NCI-H187 treated with DMSO at 0.1 percent for 48 hours (cell line): Measurements from ENCODE around the gene MCM7.

Source experiments
- DNase-seq: peaks from one replicate; lab custom pipeline; 2025; lab: John Stamatoyannopoulos, UW

The MCM7 gene

DNA sequence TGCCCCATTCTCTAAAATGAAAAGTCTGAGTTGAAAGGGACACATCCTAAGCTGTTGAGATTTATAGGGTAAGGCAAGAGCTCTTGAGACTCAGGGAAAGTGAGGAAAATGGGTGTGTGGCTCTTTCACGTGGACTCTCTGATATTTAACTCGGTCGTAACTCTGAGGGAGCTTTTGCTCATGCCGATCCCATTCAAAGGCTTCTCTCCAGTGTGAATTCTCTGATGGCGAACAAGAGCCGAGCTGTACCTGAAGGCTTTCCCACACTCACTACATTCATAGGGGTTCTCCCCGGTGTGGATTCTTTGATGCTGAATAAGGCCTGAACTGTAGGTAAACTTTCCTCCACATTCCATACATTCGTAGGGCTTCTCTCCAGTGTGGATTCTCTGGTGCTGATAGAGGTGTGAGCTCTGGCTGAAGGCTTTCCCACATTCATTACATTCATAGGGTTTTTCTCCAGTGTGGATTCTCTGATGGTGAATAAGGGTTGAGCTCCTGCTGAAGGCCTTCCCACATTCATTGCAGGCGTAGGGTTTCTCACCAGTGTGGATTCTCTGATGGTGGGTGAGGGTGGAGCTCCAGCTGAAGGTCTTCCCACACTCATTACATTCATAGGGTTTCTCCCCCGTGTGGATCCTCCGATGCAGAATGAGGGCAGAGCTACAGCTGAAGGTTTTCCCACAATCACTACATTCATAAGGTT lies 30.0 kb downstream of the MCM7 start:
- no peak for DNase-seq

DNA sequence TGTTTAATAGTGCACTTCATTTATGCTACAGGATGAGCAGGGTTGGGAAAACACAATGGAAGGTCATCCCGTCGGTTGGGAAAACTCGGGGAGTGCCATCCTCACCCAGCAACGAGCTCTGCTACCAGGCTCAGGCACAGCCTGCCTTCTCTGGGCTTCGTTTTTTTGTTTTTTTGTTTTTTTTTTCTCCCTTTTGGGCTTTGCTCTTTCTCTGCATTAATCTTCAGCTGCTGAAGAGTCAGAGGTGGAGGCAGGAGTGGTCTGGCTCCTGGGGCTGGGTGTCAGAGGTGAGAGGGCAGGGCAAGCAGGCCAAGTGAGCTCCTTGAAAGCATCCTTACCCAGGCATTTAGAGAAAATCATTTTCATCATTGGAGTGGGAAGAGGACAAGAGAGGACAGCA lies 31.2 kb downstream of the MCM7 start:
- no peak for DNase-seq

DNA sequence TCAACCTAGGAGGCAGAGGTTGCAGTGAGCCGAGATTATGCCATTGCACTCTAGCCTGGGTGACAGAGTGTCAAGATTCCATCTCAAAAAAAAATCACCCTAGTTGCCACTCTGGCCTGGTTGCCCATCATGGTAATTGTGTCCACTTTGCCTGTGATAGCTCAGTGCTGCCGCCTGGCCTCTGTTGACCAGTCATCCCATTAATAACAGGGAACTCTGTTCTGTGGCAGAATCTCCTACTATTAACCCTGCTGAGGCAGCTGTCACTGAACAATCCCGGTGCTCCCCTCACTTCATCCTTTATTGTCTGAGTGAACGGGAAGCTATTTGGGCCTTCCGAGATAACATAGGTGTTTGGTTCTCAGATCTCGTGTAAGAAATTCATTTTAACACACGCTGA lies 34.2 kb downstream of the MCM7 start:
- DNase-seq, result no peak

DNA sequence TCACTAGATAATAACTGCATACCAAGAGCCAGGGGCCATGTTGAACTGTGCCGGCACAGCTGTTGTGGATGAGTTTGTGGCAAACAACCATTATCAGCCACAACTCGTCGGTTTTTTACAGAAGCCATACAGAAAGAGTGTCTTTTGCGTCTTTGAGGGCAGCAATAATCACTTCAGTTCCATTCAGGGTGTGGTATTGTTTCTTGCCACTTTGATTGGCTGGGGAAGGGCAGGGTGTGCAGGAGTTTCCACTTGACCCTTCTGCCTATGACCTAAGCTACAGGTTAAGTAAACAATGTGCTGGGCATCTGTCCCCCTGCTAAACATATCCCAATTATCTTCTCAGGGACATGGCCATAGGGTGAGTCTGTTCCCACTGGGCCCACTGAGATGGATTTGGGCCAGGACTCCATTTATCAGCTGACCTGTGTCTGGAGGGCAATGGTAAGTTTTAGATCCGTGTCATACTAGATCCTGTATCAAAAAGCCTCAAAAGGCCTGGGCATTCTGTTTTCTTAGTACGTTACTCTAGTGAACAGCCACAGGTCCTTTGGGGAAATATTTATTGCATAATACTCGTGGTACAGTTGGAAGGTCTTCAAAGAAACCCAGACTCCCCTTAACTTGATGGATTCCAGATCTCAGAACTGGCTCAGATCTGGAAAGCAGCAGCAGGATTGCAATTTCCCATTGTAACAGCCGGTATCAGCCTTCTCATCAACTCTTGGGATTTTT lies 35.6 kb downstream of the MCM7 start:
- DNase-seq, result no peak

DNA sequence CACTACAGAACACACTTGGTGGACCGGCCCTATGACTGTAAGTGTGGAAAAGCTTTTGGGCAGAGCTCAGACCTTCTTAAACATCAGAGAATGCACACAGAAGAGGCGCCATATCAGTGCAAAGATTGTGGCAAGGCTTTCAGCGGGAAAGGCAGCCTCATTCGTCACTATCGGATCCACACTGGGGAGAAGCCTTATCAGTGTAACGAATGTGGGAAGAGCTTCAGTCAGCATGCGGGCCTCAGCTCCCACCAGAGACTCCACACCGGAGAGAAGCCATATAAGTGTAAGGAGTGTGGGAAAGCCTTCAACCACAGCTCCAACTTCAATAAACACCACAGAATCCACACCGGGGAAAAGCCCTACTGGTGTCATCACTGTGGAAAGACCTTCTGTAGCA lies 37.0 kb downstream of the MCM7 start:
- no peak for DNase-seq

DNA sequence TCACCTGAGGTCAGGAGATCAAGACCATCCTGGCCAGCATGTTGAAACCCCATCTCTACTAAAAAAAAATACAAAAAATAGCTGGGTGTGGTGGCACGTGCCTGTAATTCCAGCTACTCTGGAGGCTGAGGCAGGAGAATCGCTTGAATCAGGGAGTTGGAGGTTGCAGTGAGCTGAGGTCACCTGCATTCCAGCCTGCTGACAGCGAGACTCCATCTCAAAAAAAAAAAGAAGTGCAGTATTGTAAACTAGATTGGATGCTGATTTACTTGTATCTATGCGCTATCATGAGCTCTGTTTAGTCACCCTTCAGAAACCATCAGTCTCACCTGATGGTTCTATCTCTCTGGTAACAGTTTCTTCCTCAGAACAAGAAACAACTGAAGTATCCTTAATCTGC lies 37.8 kb downstream of the MCM7 start:
- DNase-seq, result no peak

DNA sequence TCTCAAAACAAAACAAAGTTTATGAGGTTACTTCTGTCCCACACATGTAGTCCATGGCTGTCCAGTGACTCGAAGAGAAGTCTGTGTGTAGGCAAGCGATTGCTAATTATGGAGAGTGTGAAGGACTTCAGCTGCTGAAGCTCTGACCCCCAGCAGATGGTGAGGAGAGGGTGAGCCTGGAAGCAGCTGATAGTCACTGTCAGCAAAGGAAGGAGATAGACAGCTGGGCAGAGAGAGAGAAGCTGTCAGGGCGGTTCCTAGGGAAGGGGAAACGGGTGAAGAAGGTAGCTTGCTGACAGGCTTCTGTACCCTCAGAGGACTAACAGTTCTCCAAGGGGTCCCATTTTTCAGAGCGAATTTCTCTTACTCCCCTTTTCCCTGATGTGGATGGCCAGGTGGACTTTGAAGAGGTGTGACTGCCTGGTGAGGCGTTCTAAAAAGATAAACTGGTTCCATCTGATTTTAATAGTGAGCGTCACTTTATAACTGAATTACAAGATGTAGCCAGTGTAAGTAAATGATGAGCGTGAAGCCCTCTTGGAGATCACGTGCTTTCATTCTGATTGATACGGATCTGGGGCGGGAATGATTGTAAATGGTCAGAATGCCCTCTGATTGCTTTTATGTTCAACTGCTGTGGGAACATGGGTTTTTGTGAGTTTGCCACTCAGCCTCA lies 39.5 kb downstream of the MCM7 start:
- no peak for DNase-seq

DNA sequence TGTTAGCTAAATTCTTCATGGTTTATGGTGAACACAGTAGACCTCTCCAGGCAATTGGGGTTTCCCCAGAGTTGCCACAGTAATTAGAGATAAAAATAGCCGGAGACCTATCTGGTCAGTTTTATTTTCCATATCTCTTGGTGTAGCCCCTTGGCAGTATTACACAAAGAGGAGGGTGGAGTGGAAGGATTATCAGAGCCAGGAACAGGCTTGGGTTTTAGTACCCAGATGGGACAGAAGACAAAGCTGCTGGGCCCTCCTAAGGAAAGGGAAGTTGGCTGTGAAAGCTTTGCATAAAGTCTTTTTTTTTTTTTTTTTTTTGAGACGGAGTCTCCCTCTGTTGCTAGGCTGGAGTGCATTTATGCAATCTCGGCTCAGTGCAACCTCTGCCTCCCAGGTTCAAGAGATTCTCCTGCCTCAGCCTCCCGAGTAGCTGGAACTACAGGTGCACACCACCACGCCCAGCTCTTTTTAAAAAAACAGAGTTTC lies 41.9 kb downstream of the MCM7 start:
- no peak for DNase-seq

DNA sequence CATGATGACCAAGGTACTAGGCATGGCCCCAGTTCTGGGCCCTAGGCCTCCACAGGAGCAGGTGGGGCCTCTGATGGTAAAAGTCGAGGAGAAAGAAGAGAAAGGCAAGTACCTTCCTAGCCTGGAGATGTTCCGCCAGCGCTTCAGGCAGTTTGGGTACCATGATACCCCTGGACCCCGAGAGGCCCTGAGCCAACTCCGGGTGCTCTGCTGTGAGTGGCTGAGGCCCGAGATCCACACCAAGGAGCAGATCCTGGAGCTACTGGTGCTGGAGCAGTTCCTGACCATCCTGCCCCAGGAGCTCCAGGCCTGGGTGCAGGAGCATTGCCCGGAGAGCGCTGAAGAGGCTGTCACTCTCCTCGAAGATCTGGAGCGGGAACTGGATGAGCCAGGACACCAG lies 44.2 kb downstream of the MCM7 start:
- DNase-seq, result no peak

DNA sequence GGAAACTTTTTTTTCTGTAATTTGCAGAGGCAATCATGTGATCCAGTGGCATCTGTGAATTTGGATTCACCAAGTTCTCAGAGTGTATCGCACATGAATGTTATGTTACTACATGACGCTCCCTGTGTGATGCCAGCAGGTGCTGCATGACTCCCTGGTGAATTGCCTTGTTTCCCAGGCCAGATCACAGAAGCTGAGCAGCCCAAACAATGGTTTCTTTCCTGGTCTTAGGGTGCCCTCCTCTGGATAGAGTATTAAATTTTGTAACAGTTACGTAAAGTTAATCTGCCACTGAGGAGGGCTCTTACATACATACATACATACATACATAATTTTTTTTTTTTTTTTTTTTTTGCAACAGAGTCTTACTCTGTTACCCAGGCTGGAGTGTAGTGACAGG lies 48.0 kb downstream of the MCM7 start:
- no peak for DNase-seq

DNA sequence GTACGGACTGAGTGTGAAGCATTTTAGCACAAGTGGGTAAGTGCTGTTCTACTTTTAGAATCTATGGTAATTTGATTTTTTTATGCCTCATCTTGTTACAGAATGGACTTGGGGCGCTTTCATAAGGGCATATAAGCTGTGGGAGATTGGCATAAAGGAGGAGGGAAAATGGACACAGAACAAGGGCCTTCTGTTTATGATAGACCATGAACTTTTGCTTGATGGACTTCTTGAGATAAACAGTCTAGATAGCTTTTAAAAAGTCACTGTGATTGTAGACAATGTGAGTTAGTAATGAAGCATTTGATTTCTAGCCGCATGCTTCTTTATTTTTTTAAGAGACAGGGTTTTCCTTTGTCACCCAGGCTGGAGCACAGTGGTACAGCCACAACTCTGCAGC lies 49.6 kb downstream of the MCM7 start:
- DNase-seq, result no peak

DNA sequence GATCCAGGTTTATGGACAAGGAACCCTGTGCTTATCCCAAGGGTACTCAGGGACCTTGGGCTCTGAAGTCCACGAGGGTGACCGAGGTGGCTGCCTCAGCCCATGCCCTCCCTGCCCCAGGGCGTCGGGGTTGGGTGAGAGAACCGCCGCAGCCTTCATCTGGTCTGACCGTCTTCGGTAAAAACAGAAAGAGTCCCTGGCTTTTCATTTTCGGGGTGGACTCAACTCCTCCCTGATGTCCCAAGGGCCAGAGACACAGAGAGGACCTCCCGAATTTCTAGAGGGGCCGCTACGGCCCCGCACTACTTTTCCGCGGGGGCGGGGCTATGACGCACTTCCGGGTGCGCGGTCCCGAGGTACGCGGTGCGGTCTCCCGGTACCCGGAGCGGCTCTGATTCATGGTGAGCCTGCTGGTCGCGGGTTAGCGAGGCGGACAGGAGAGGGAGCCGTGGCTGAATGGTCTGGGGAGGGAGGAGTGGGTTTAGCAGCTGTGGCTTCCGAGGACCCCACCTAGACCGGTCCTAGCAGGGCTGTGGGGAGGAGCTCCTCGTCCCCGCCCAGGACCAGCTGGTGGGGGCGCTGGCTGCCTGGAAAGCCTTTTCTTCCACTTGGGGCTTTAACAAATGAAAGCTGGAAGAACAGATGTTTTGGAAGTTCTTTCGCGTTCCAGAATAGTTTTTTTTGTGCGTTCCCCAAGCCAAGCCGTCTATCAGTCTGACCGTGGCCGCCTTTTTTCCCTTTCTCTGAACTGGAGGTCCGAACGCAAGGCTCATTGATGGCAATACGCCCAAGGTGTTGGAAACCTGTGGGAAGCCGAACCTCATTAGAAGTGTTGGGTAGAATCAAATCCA lies 51.5 kb downstream of the MCM7 start, which contains the start of gene ZSCAN21:
Gene ZSCAN21, plus strand, starts transcription at position 334 of the 851 bp plus-strand sequence. CDS start 7,233 bp downstream, outside the sequence.
- peak; percentile 15 for DNase-seq

DNA sequence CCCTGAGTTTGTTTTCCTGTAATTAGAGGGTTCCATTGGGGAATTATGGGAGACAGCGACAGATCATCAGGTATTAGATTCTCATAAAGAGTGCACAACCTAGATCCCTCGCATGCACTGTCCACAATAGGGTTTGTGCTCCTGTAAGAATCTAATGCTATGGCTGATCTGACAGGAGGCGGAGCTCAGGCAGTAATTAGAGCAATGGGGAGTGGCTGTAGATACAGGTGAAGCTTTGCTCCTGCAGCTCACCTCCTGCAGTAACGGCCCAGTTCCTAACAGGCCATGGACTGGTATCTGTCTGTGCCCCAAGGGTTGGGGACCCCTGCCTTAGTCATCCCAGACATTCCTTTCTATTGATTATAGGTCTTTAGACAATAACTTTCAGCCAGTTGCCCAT lies 52.5 kb downstream of the MCM7 start:
- no peak for DNase-seq

DNA sequence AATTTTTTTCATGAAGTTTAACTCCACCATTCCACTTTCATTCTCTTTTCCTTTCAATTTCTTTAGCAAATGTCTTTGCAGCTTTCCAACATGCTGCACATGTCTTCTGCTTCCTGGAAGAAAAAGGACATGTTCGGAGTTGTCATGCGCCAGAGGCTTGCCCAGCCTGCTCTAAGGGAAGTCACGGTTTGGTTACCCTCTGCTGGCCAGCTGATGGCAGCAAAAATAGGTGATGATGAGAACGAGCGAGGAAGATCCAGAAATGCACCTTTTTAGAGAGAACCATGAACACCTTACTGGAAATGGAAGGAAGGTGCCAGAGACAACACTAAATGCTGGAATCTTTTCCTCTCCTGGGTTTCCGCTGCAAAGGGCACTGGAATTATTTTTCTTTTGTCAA lies 56.5 kb downstream of the MCM7 start:
- DNase-seq, result no peak
